ENCODE results near the gene DNAI1.

DNA sequence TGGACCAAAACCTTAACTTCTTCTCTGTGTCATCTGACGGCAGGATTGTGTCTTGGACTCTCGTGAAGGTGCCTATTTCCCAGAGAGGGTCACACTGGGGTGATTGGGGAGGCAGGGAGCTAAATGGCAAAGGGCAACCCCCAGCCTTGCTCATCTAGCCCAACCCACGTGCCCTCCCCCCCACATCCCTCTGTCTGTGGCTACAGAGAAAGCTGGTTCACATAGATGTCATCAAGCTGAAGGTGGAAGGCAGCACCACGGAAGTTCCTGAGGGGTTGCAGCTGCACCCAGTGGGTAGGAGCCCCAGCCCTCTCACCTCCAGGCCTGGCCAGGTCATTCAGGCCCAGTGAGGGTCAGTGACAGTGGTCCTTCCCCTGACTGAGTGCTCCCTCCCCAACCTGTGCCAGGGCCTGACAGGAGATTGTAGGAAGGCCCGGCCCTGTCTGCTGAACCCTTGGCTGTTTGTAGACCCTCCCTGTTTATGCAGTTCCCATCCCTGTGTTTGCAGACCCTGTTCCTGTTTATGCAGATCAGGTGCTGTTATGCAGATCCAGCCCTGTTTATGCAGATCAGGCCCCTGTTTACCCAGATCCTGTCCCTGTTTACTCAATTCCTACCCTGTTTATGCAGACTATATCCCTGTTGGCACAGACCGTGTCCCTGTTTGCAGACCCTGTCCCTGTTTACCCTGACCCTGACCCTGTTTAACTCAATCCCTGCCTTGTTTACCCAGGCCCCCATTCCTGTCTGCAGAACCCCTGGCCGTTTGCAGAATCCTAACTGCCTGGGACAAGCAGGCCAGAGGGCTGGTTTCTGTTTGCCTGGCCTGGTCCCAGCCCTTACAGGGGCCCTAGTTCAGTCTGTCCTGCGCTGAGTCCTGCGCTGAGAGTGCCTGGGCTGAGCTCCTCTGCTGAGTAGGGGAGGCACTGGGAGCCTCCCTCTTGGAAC, 53.8 kb downstream of the DNAI1 start:
- TF ChIP-seq POLR2A (IDR thresholded peaks at IDR 0.05), result no peak
- TF ChIP-seq, protein P1, sequence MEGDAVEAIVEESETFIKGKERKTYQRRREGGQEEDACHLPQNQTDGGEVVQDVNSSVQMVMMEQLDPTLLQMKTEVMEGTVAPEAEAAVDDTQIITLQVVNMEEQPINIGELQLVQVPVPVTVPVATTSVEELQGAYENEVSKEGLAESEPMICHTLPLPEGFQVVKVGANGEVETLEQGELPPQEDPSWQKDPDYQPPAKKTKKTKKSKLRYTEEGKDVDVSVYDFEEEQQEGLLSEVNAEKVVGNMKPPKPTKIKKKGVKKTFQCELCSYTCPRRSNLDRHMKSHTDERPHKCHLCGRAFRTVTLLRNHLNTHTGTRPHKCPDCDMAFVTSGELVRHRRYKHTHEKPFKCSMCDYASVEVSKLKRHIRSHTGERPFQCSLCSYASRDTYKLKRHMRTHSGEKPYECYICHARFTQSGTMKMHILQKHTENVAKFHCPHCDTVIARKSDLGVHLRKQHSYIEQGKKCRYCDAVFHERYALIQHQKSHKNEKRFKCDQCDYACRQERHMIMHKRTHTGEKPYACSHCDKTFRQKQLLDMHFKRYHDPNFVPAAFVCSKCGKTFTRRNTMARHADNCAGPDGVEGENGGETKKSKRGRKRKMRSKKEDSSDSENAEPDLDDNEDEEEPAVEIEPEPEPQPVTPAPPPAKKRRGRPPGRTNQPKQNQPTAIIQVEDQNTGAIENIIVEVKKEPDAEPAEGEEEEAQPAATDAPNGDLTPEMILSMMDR (IDR thresholded peaks at IDR 0.05), result no peak
